Heart right ventricle (tissue), 16 donors: ENCODE results near the gene BCL2. TPM values are rescaled to one million over a fixed set of nuclear protein-coding genes. Genes with fewer than 3 reads are reported as not detected.

Source experiments
- ATAC-seq, 8 donors: fragments of 200-7000 bp; cut with Tn5 transposase; one replicate each; pipeline ENCODE4 v1.9.1; 2020; ENCODE audit warnings: mild to moderate bottlenecking in 8 of 8, moderate library complexity in 8 of 8, moderate number of reproducible peaks in 1 of 8
- DNase-seq, 2 donors: peaks; one replicate each; pipeline ENCODE4 v3.0.0-alpha.2; 2020
- H3K27ac ChIP-seq, 10 donors: fragments of 200-600 bp; sonication (generic) in 2 of 10; one replicate each; pipeline versions ENCODE4 v1.5.0 to v1.8.0; 2020 to 2022; ENCODE audit warnings: mild to moderate bottlenecking in 3 of 10
- H3K27me3 ChIP-seq, 7 donors: fragments of 200-600 bp; one replicate each; pipeline ENCODE4 v1.8.0; 2021 to 2022; ENCODE audit warnings: mild to moderate bottlenecking in 2 of 7
- H3K36me3 ChIP-seq, 9 donors: fragments of 200-600 bp; sonication (generic) in 1 of 9; one replicate each; pipeline versions ENCODE4 v1.5.0 to v1.8.0; 2020 to 2022; ENCODE audit warnings: mild to moderate bottlenecking in 2 of 9
- H3K4me1 ChIP-seq, 9 donors: fragments of 200-600 bp; sonication (generic) in 1 of 9; one replicate each; pipeline versions ENCODE4 v1.5.0 to v1.8.0; 2020 to 2022; ENCODE audit warnings: mild to moderate bottlenecking in 4 of 9
- H3K4me3 ChIP-seq, 10 donors: fragments of 200-600 bp; sonication (generic) in 2 of 10; one replicate each; pipeline versions ENCODE4 v1.5.0 to v1.8.0; 2020 to 2022; ENCODE audit warnings: mild to moderate bottlenecking in 7 of 10, moderate library complexity in 2 of 10
- H3K9me3 ChIP-seq, 11 donors: fragments of 200-600 bp in 10 of 11; sonication (generic) in 2 of 11; one replicate each; pipeline versions ENCODE4 v1.5.0 to v1.8.0; 2013 to 2022; ENCODE audit warnings: mild to moderate bottlenecking in 2 of 11, control low read depth in 1 of 11, moderate library complexity in 1 of 11
- CTCF ChIP-seq, 9 donors: fragments of 200-600 bp; sonication (generic) in 2 of 9; IDR thresholded peaks; one replicate each; pipeline versions ENCODE4 v1.5.0 to v1.8.0; 2021 to 2022; ENCODE audit warnings: antibody characterized with exemption in 9 of 9, mild to moderate bottlenecking in 5 of 9, moderate library complexity in 1 of 9
- whole genome bisulfite sequencing, 2 donors: extraction: QIAGEN DNeasy Blood & Tissue Kit; methylation state at CpG; one replicate each; pipeline ENCODE4 v1.1.7; 2013; ENCODE audit warnings: inconsistent platforms in 1 of 2; 5-methylcytosine and 5-hydroxymethylcytosine counted together
- intact Hi-C, 10 donors: fragments of 100-400 bp; cut with DNase I; formaldehyde crosslinking; loops; one replicate each; pipeline versions ENCODE4 v1.11.1 to v1.14.2; 2022
- long read RNA-seq, 3 donors: library from polyadenylated mRNA; unstranded; transcript quantifications; one replicate each; pipeline ENCODE4 v2.0.0, GENCODE V29; 2020 to 2021
- polyA plus RNA-seq, 2 donors: library from polyadenylated mRNA; stranded (reverse); fragments of 200-250 nt; gene quantifications; one replicate each; pipeline ENCODE4 v1.2.3, GENCODE V29; 2013
- total RNA-seq, 10 donors: library from RNA; stranded (reverse); fragmentation: NEBNext Ultra II Directional in 3 of 10; extraction: Animal tissue kit (Norgen Biotek cat#: 25700) in 3 of 10; gene quantifications; one replicate each; pipeline versions ENCODE4 v1.2.1 to v1.2.4, GENCODE V29; 2021 to 2023
- donor health status: Arrhythmogenic right ventricular cardiomyopathy.
- donor health status: ischemic (EF 13 %, LVEDD 7.1; RV severe dilation, severe dysfunction).
- donor health status: healthy with polysubstance abuse.
- donor health status: DM: no; HTN: yes; CAD: no.
- donor health status: DM: no; HTN: no; CAD: no.
- donor health status: ischemic (EF 25% LVEDD 6.9; RV normal size, moderate dysfunction).
- donor health status: ischemic (EF 25% LVEDD 5.7; RV mildly dilated, moderate dysfunction).
- donor health status: healthy.
- donor health status: DM: yes; HTN: yes; CAD: no.
- donor health status: Ischemic cardiomyopathy.
- donor health status: ischemic (EF 35%, LVEDD 5.7; RV mildly dilated, moderate dysfunction).
- donor health status: nonischemic (EF 11% LVEDD 7.7; RV severe dilation, severe dysfunction).
- donor health status: DM: yes; HTN: yes; CAD: no.
- donor health status: PGD.
- donor health status: ischemic (EF 29% LVEDD 5.4; RV normal size, mild dysfunction).
- donor health status: nonischemic (EF 23%, LVEDD 6.1; RV moderate dilation, normal function).

Gene BCL2
- 10 to 100 TPM in 4 of 10 donors, 1 to 10 TPM in 6; 5.2 to 23.1 (median 9.8) TPM for total RNA-seq
- 1 to 10 TPM; 1.5 to 3.2 TPM for polyA plus RNA-seq
- long read RNA-seq, donor 1, full-length matches to known transcripts: 3 of 4 reads
- long read RNA-seq, donor 1, partial matches to known transcripts: 0 of 4 reads
- long read RNA-seq, donor 1, other reads (novel, unspliced or antisense): 1 of 4 reads
- long read RNA-seq, donor 2, full-length matches to known transcripts: 8 of 11 reads
- long read RNA-seq, donor 2, partial matches to known transcripts: 1 of 11 reads
- long read RNA-seq, donor 2, other reads (novel, unspliced or antisense): 2 of 11 reads
- long read RNA-seq, donor 3, partial matches to known transcripts: 1 of 1 reads
- long read RNA-seq, donor 3, other reads (novel, unspliced or antisense): 0 of 1 reads

- no peaks in the 10 kb centered on the region for H3K9me3 ChIP-seq
- no peaks in the 10 kb centered on the region for H3K36me3 ChIP-seq
- peak within 1 kb of the TSS; percentile 63 to 91 (median 77) for H3K4me3 ChIP-seq
- H3K27me3 ChIP-seq: peaks cover 0 to 8% (median 0%) of the 10 kb centered on the region in 7 donors
- peaks cover 0 to 61% (median 39%) of the 10 kb centered on the region in 9 donors for H3K4me1 ChIP-seq
- TF ChIP-seq CTCF (IDR thresholded peaks at IDR 0.05): peak in 1 of 9 donors; percentile 1
- 0 to 1% methylated on average over 69 to 78 of the region's 78 CpGs for WGBS, 2 donors
- intact Hi-C loops: loop anchor here in 8 of 10 donors (2.0 to 10.0 kb wide), 8 partner anchors 55 to 302 kb away; no protein-coding TSS in a partner anchor
- DNase-seq (peak in 1 of 2 donors; percentile 32), ATAC-seq (peak; percentile 24 to 43 (median 30))
- peak within 1 kb of the TSS; percentile 52 to 89 (median 83) for H3K27ac ChIP-seq
These were observed at the start of gene BCL2 for GRCh38 chr18:63319383-63320122. BCL2 (minus strand) TSS chr18:63319769.

DNA sequence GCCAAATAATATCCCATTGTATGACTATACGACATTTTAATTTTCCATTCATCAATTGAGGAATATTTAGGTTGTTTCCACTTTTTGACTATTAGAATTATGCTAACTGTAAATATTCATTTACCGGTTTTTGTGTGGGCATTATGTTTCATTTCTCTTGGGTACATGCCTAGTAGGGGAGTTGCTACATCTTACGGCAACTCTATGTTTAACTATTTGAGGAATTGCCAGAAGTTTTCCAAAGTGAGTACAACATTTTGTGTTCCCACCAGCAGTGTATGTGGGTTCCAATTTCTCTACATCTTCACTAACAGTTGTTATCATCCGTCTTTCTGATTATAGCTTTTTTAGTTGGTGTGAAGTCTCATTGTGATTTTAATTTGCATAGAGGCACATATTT lies 49.0 kb upstream of the BCL2 start:
- Histone ChIP-seq H3K27ac (no peak overlapping the region), H3K9me3 (peaks cover 0 to 5% (median 0%) of the 10 kb centered on the region in 11 donors), H3K36me3 (no peaks in the 10 kb centered on the region), H3K4me1 (peaks cover 3 to 36% (median 13%) of the 10 kb centered on the region in 9 donors), H3K27me3 (no peaks in the 10 kb centered on the region), H3K4me3 (peak overlapping the region in 3 of 10 donors; percentile 83 to 91 (median 90))
- DNase-seq (no peak), ATAC-seq (no peak)
- WGBS, 2 donors: 79 to 87% methylated on average over 4 of the region's 4 CpGs
- no peak for TF ChIP-seq CTCF (IDR thresholded peaks at IDR 0.05)
- intact Hi-C loops: loop anchor here in 6 of 10 donors (5.0 to 10.0 kb wide), 4 partner anchors 34 to 654 kb away; partner anchors contain the start of genes VPS4B (in 4 of the 6) and PHLPP1 (in 1 of the 6)

DNA sequence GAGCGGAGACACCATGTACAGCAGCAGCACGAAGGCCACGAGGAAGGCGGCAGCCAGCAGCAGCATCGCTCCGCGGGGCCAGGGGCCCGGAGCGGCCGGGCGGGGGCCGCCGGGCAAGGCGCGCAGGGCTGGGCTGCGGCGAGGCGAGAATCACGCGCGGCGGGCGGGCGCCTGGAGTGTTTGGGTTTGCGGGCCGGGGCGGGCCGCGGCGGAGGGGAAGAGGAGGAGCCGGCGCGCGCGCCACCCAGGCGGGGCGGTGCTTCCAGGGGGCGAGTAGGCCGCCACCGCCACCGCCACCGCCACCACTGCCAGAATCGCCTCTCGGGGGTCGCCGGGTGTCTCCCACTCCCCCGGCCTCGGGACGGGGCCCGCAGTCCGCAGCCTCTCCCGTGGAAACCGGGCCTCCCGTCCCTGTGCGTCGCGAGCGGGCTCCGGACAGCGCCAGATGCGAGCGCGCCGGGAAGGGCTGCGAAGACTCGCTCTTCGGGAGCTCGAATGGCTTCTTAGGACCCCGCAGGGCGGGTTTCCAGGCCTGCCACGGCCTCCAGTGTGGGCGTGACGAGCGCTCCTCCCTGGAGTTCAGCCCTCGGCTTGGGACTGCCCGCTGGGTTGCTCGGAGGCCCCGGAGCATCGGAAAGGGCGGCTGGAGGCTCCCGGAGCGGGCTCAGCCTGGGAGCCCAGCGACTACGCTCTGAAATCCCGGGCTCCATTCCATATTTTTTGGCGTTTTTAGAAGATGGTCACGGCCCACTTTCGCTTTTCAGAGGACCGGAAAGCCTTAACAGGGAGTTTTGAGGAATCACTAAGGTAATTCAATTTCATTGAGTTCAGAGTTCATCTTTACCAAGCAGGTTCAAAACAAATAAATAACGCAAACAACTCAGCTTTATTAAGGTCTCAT lies 47.7 kb upstream of the BCL2 start, which contains the start of gene KDSR:
Gene KDSR, minus strand, starts transcription at position 154 of the 901 bp plus-strand sequence. Its CDS starts 88 bp downstream, at position 66.
- peaks cover 0 to 7% (median 4%) of the 10 kb centered on the region in 9 donors for H3K36me3 ChIP-seq
- 1% methylated on average over 58 to 90 of the region's 90 CpGs for WGBS, 2 donors
- peak; percentile 97 to 99 (median 98) for ATAC-seq
- H3K4me1 ChIP-seq: peaks cover 3 to 36% (median 13%) of the 10 kb centered on the region in 9 donors
- H3K4me3 ChIP-seq: peak within 1 kb of the TSS; percentile 81 to 97 (median 90)
- H3K27ac ChIP-seq: peak within 1 kb of the TSS; percentile 94 to 99 (median 98)
- intact Hi-C loops: loop anchor here in 7 of 10 donors (1.0 to 10.0 kb wide), 6 partner anchors 35 to 653 kb away; partner anchors contain the start of genes VPS4B (in 7 of the 7) and PHLPP1 (in 1 of the 7)
- peaks cover 0 to 5% (median 0%) of the 10 kb centered on the region in 11 donors for H3K9me3 ChIP-seq
- H3K27me3 ChIP-seq: no peaks in the 10 kb centered on the region
- TF ChIP-seq CTCF (IDR thresholded peaks at IDR 0.05): peak in 1 of 9 donors; percentile 8
- DNase-seq: peak; percentile 95 to 97
